A204.1 (cell line): ENCODE measurements around the gene SGCD.

Experiments used
- FAIRE-seq: peaks from 2 replicates; lab custom pipeline; 2012; peaks lifted over from hg19 to GRCh38; lab: Jason Lieb, UNC

Gene SGCD

DNA sequence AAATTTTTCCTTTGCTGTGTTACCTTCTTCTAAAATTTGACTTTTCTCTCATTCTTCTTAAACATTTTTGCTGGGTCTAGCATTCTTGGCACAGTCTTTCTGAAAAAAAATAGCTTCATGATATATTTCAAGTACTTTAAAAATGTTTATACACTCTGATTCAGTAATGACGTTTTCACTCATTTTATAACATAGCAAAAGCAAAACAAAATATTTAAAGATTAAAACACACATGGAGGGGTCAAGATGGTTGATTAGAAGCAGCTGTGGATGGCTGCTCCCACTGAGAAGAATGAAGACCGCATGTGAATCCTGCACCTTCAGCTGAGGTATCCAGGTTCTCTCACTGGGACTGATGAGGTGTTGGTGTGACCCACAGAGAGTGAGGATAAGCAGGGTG lies 188.2 kb downstream of the SGCD start:
- FAIRE-seq: no peak

- FAIRE-seq: no peak
Observed at GRCh38 chr5:156515803-156516360, 188.9 kb downstream of the SGCD start.

- no peak for FAIRE-seq
Observed at GRCh38 chr5:156522651-156523529, 195.9 kb downstream of the SGCD start.

DNA sequence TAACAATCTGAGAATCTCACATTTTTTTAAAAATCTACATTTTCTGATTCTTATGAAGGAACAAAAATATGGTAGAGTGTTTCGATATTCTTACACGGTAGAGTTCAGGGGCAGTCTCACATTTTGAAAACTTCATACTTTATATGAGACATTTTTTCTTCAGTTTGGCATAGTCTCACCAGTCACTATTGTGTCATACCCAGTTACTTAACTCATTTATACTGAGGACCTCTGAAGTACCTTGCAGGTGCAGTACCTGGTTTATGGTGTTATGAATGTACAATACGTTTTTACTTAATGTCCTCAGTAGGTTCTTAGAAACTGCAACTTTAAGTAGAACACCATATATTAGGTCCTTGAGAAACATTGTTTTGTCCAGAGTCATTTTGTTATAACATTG lies 196.6 kb downstream of the SGCD start:
- no peak for FAIRE-seq

GRCh38 chr5:156526081-156526925 lies 199.3 kb downstream of the SGCD start:
- no peak for FAIRE-seq

GRCh38 chr5:156527611-156528010 lies 200.6 kb downstream of the SGCD start:
- FAIRE-seq: no peak

- no peak for FAIRE-seq
Observed at GRCh38 chr5:156528673-156529072, 201.7 kb downstream of the SGCD start.

GRCh38 chr5:156529892-156530291 lies 202.9 kb downstream of the SGCD start:
- no peak for FAIRE-seq

DNA sequence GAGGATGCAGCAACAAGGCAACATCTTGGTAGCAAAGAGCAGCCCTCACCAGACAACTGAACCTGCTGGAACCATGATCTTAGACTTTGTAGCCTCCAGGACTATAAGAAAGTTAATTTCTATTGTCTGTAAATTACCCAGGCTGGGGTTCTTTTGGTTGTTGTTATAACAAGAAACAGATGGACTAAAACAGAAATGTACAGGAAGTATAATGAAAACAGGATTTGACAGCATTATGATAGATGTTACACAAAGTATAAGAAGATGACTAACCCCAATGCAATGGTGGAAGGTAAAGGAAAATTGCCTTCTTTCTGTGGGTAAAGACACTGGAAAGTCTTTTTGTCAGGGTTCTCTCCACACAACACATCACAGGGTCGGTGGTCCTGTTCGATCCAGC lies 204.2 kb downstream of the SGCD start:
- FAIRE-seq: no peak

- FAIRE-seq: no peak
Observed at GRCh38 chr5:156532921-156533320, 206.0 kb downstream of the SGCD start.

GRCh38 chr5:156534085-156534484 lies 207.1 kb downstream of the SGCD start:
- no peak for FAIRE-seq

GRCh38 chr5:156534906-156535485 lies 208.0 kb downstream of the SGCD start:
- FAIRE-seq: no peak

DNA sequence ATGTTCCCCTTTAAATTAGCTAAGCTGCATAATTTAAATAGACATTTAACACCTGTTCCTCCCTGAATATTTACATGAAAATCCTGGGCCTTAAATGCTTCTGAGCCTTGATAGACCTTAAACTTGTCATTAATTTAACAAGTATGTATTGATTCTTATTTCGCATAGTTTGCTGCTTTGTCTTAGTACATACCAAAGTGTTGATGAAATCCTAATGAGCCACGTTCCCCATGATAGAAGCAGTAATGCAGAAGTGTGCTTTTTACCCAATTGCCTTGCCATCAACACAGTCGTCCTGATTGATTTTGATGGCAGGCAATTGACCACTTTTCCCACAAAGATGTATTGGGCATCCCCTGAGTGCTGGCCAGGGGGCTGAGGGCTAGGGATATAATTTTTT lies 213.5 kb downstream of the SGCD start:
- no peak for FAIRE-seq

- FAIRE-seq: no peak
Observed at GRCh38 chr5:156541582-156541981, 214.6 kb downstream of the SGCD start.

DNA sequence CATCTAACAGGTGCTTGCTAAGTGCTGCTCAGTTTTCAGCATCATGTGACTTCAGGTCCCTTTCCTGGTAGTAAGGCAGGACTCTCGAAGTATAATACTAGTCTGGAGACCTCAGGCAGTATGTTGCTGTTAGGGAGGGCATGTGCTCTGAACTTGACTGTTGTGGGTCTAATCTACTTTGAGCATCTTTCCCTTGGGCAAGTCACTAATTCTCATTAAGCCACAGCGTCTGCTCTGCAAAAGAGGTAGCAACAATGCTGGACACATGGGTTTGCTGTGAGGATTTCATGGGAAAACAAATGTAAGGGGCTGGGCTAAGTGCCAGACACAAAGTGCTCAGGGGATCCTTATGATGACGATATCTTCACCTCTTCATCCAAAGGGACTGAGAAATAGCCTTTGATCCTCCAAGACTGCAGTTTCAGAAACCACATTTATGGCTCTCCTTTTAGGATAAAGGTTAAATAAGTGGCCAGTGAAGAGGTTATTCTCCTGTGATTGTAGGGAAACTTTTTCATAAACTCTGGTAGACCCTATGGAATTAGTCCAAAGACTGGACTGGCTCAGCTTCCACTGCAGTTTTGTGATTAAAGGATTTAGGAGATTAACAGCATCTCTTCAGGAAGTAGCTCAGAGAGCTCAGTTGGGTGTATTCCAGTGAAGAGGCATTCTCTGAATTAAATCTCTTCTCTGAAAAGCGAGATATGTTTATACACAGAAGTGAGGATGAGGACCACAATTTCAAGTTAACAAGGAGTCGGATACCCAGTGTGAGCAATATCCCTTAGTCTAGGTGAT lies 216.6 kb downstream of the SGCD start:
- FAIRE-seq: no peak

- no peak for FAIRE-seq
Observed at GRCh38 chr5:156552855-156553358, 225.9 kb downstream of the SGCD start.

DNA sequence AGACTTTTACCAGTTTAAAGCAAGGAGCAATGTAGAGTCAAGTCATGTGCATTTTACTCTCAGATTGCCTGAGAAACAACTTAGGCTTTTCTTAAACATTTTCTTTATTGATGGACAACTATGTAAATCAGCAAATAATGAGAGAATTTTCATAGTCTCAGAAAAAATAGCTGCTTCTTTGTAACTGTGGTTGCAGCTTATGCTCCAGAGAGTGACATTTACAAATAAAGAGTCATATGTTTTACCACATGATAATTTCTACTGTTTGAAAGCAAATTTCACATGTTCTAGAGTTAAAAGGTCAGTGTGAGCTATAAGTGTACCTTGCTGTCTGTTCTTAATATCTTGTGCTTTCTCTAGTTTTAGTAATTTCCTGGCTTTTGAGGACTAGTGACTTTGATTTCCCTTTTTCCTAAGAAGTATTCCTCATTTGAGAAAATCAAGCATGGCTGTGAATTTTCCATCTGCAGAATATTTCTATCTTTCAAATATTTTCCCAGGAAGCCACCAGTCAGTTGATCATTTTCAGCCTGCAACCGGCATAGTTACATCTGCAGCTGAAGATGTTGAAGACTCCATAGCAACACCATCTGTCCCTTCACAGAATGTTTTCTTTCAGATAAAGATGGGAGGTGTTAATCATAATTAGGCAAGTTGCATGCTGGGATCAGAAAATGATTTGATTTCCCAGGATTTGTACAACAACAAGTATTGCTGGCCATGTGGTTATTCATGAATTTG lies 229.9 kb downstream of the SGCD start:
- no peak for FAIRE-seq

GRCh38 chr5:156560002-156560401 lies 233.0 kb downstream of the SGCD start:
- FAIRE-seq: no peak

DNA sequence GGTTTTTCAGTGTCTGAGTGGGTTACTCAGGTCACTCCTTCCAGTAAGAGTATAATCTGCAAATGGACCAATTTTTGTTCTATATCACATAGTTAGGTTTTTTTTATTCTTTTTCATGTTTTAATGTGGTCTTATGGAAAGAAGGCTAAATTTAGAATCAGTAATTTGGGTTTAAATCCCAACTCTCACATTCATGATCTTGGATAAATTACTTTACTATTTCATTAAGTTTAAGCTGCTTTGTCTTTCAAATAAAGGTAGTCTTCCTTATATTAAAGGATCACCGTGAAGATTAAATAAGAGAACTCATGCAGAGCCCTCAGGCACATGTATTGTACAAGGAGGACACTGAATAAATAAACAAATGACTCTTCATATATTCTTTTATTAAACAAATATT lies 234.7 kb downstream of the SGCD start:
- FAIRE-seq: no peak

GRCh38 chr5:156570615-156571014 lies 243.7 kb downstream of the SGCD start:
- no peak for FAIRE-seq

DNA sequence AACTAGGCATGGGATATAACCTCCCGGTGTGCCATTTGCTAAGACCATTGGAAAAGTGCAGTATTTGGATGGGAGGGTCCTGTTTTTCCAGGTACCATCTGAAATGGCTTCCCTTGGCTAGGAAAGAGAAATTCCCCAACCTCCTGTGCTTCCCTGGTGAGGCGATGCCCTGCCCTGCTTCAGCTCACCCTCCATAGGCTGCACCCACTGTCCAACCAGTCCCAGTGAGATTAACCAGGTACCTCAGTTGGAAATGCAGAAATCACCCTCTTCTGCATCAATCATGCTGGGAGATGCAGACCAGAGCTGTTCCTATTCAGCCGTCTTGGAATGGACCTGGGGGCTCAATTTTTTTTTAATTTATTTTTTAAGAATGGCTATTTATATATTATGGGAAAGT lies 254.8 kb downstream of the SGCD start:
- FAIRE-seq: no peak
